BE2C (cell line): ENCODE data around the gene SLC17A4.

Source experiments
- DNase-seq: peaks from one replicate; pipeline ENCODE4 v3.0.0-alpha.2; 2020
- H3K27me3 ChIP-seq: fragments of 250-450 bp; sonication (Bioruptor Pico); 2 replicates; pipeline ENCODE4 v1.5.1; 2020; ENCODE audit warnings: mild to moderate bottlenecking
- H3K36me3 ChIP-seq: fragments of 250-450 bp; sonication (Bioruptor Pico); 2 replicates; pipeline ENCODE4 v1.5.1; 2020; ENCODE audit warnings: mild to moderate bottlenecking
- H3K4me1 ChIP-seq: fragments of 250-450 bp; sonication (Bioruptor Pico); 2 replicates; pipeline ENCODE4 v1.5.1; 2020
- H3K4me3 ChIP-seq: 2 replicates; pipeline ENCODE4 v1.5.1; 2011; ENCODE audit warnings: low read depth, low read length
- H3K9me3 ChIP-seq: fragments of 250-450 bp; sonication (Bioruptor Pico); 2 replicates; pipeline ENCODE4 v1.5.1; 2020
- CTCF ChIP-seq: IDR thresholded peaks from 2 replicates; pipeline ENCODE4 v1.5.1; 2012; ENCODE audit warnings: mild to moderate bottlenecking, low read depth, low read length

Gene SLC17A4

GRCh38 chr6:25830458-25830857 lies 75.9 kb downstream of the SLC17A4 start:
- no peak for DNase-seq

More at GRCh38 chr6:25830458-25830857, 75.9 kb downstream of the SLC17A4 start:
- Histone ChIP-seq H3K4me1 (no peaks in the 10 kb centered on the region), H3K27me3 (no peaks in the 10 kb centered on the region), H3K4me3 (no peak overlapping the region), H3K36me3 (no peaks in the 10 kb centered on the region), H3K9me3 (no peaks in the 10 kb centered on the region)
- TF ChIP-seq CTCF, result no peak
